ENCODE measurements around the gene GABBR2.

Gene GABBR2

GRCh38 chr9:98707166-98708102 is 1.3 kb downstream of the GABBR2 start:
- H3K4me3 ChIP-seq (ENCODE audit: low read length): no peak overlapping the region
- no peak for TF ChIP-seq ZNF274 (IDR thresholded peaks at IDR 0.05; ENCODE audit: low read depth, low read length)

GRCh38 chr9:98706651-98707165 is 2.0 kb downstream of the GABBR2 start:
- H3K4me3 ChIP-seq (ENCODE audit: low read length): no peak overlapping the region
- no peak for TF ChIP-seq ZNF274 (IDR thresholded peaks at IDR 0.05; ENCODE audit: low read depth, low read length)

- no peak for TF ChIP-seq ZNF274 (IDR thresholded peaks at IDR 0.05; ENCODE audit: low read depth, low read length)
- H3K4me3 ChIP-seq (ENCODE audit: low read length): no peak overlapping the region
Measured at GRCh38 chr9:98702835-98703380, 5.8 kb downstream of the GABBR2 start.

- no peak for TF ChIP-seq ZNF274 (IDR thresholded peaks at IDR 0.05; ENCODE audit: low read depth, low read length)
- no peak overlapping the region for H3K4me3 ChIP-seq (ENCODE audit: low read length)
Measured at GRCh38 chr9:98702340-98702739, 6.4 kb downstream of the GABBR2 start.

GRCh38 chr9:98701576-98701975 is 7.2 kb downstream of the GABBR2 start:
- no peak for TF ChIP-seq ZNF274 (IDR thresholded peaks at IDR 0.05; ENCODE audit: low read depth, low read length)

GRCh38 chr9:98700801-98701200 is 7.9 kb downstream of the GABBR2 start:
- no peak overlapping the region for H3K4me3 ChIP-seq (ENCODE audit: low read length)
- TF ChIP-seq ZNF274 (IDR thresholded peaks at IDR 0.05; ENCODE audit: low read depth, low read length): no peak

More at GRCh38 chr9:98701576-98701975, 7.2 kb downstream of the GABBR2 start:
- H3K4me3 ChIP-seq (ENCODE audit: low read length): no peak overlapping the region

- H3K4me3 ChIP-seq (ENCODE audit: low read length): no peak overlapping the region
- TF ChIP-seq ZNF274 (IDR thresholded peaks at IDR 0.05; ENCODE audit: low read depth, low read length): no peak
Measured at GRCh38 chr9:98698856-98699255, 9.9 kb downstream of the GABBR2 start.

- no peak for TF ChIP-seq ZNF274 (IDR thresholded peaks at IDR 0.05; ENCODE audit: low read depth, low read length)
Measured at GRCh38 chr9:98694943-98695342, 13.8 kb downstream of the GABBR2 start.

GRCh38 chr9:98692392-98692791 is 16.3 kb downstream of the GABBR2 start:
- TF ChIP-seq ZNF274 (IDR thresholded peaks at IDR 0.05; ENCODE audit: low read depth, low read length): no peak
- no peak overlapping the region for H3K4me3 ChIP-seq (ENCODE audit: low read length)

More at GRCh38 chr9:98694943-98695342, 13.8 kb downstream of the GABBR2 start:
- H3K4me3 ChIP-seq (ENCODE audit: low read length): no peak overlapping the region

GRCh38 chr9:98691890-98692289 is 16.8 kb downstream of the GABBR2 start:
- TF ChIP-seq ZNF274 (IDR thresholded peaks at IDR 0.05; ENCODE audit: low read depth, low read length): no peak
- H3K4me3 ChIP-seq (ENCODE audit: low read length): no peak overlapping the region

- TF ChIP-seq ZNF274 (IDR thresholded peaks at IDR 0.05; ENCODE audit: low read depth, low read length): no peak
Measured at GRCh38 chr9:98690686-98691085, 18.0 kb downstream of the GABBR2 start.

GRCh38 chr9:98688710-98689495 is 19.8 kb downstream of the GABBR2 start:
- no peak overlapping the region for H3K4me3 ChIP-seq (ENCODE audit: low read length)
- no peak for TF ChIP-seq ZNF274 (IDR thresholded peaks at IDR 0.05; ENCODE audit: low read depth, low read length)

More at GRCh38 chr9:98690686-98691085, 18.0 kb downstream of the GABBR2 start:
- no peak overlapping the region for H3K4me3 ChIP-seq (ENCODE audit: low read length)

- no peak overlapping the region for H3K4me3 ChIP-seq (ENCODE audit: low read length)
- no peak for TF ChIP-seq ZNF274 (IDR thresholded peaks at IDR 0.05; ENCODE audit: low read depth, low read length)
Measured at GRCh38 chr9:98687911-98688310, 20.8 kb downstream of the GABBR2 start.
